Vagina (tissue), 2 donors: ENCODE data around the gene NAV2. TPM values are rescaled to one million over a fixed set of nuclear protein-coding genes. Genes with fewer than 3 reads are reported as not detected.

Source experiments
- DNase-seq, 2 donors: peaks; one replicate each; pipeline ENCODE4 v3.0.0-alpha.2; 2017; ENCODE audit errors: extremely low spot score in 2 of 2
- H3K27ac ChIP-seq: fragments of 200-600 bp; sonication (generic); one replicate; pipeline ENCODE4 v1.5.1; 2019
- H3K27me3 ChIP-seq: fragments of 200-600 bp; sonication (generic); one replicate; pipeline ENCODE4 v1.5.1; 2019
- H3K36me3 ChIP-seq, 2 donors: fragments of 200-600 bp; sonication (generic); one replicate each; pipeline ENCODE4 v1.5.1; 2017 to 2019
- H3K4me1 ChIP-seq: fragments of 200-600 bp; sonication (generic); one replicate; pipeline ENCODE4 v1.5.1; 2019
- H3K4me3 ChIP-seq, 2 donors: fragments of 200-600 bp; sonication (generic); 1 replicate in 1 of 2; 2 replicates in 1 of 2; pipeline ENCODE4 v1.5.1; 2016 to 2019
- H3K9me3 ChIP-seq: fragments of 200-600 bp; sonication (generic); one replicate; pipeline ENCODE4 v1.5.1; 2019
- CTCF ChIP-seq, 3 experiments: fragments of 450-650 bp in 2 of 3; fragments of 200-600 bp in 1 of 3; sonication (generic) in 1 of 3; IDR thresholded peaks; one replicate each; pipeline ENCODE4 v1.5.1; 2017 to 2019; ENCODE audit warnings: antibody characterized with exemption in 3 of 3, mild to moderate bottlenecking in 2 of 3, moderate library complexity in 2 of 3
- POLR2A ChIP-seq, 2 donors: fragments of 450-650 bp; IDR thresholded peaks; one replicate each; pipeline ENCODE4 v1.6.1; 2017; ENCODE audit warnings: antibody characterized with exemption in 2 of 2, mild to moderate bottlenecking in 2 of 2, moderate library complexity in 2 of 2
- POLR2AphosphoS5 ChIP-seq, 2 donors: sonication (generic); formaldehyde crosslinking; IDR thresholded peaks; one replicate each; pipeline ENCODE4 v1.9.0; 2017; ENCODE audit warnings: antibody characterized with exemption in 2 of 2, mild to moderate bottlenecking in 2 of 2, low read depth in 1 of 2; ENCODE audit not compliant: insufficient read depth in 1 of 2
- intact Hi-C: fragments of 100-400 bp; cut with DNase I; formaldehyde crosslinking; loops from one replicate; pipeline ENCODE4 v1.15.1; 2023
- total RNA-seq: library from RNA; depleted of rRNA; stranded (reverse); fragments of >200 nt; gene quantifications from one replicate; pipeline ENCODE4 v1.2.3, GENCODE V29; 2016

NAV2 gene
- total RNA-seq, 1 donor from 2014 or later: 25.3 TPM

- Histone ChIP-seq H3K36me3 (peaks cover 0 to 40% of the 10 kb centered on the region in 2 donors), H3K27ac (no peak overlapping the region)
- intact Hi-C loops: no loop called here
These were observed 374.5 kb downstream of the NAV2 start for GRCh38 chr11:20087118-20087521.

GRCh38 chr11:20088397-20089225, 376.0 kb downstream of the NAV2 start:
- Histone ChIP-seq H3K9me3 (no peaks in the 10 kb centered on the region), H3K4me1 (no peaks in the 10 kb centered on the region), H3K36me3 (peaks cover 0 to 41% of the 10 kb centered on the region in 2 donors), H3K27me3 (no peaks in the 10 kb centered on the region), H3K27ac (no peak overlapping the region), H3K4me3 (no peak overlapping the region)
- intact Hi-C loops: no loop called here
- no peak for DNase-seq
- TF ChIP-seq POLR2A (IDR thresholded peaks at IDR 0.05) (no peak), POLR2AphosphoS5 (IDR thresholded peaks at IDR 0.05; ENCODE audit: insufficient read depth in 1 of 2, low read depth in 1 of 2) (no peak), CTCF (IDR thresholded peaks at IDR 0.05) (no peak)

More at GRCh38 chr11:20087118-20087521, 374.5 kb downstream of the NAV2 start:
- Histone ChIP-seq H3K4me1 (no peaks in the 10 kb centered on the region), H3K27me3 (no peaks in the 10 kb centered on the region), H3K4me3 (no peak overlapping the region), H3K9me3 (no peaks in the 10 kb centered on the region)
- DNase-seq: no peak
- TF ChIP-seq POLR2AphosphoS5 (IDR thresholded peaks at IDR 0.05; ENCODE audit: insufficient read depth in 1 of 2, low read depth in 1 of 2) (no peak), CTCF (IDR thresholded peaks at IDR 0.05) (no peak), POLR2A (IDR thresholded peaks at IDR 0.05) (no peak)

GRCh38 chr11:20089367-20089766, 376.7 kb downstream of the NAV2 start:
- H3K4me3 ChIP-seq: no peak overlapping the region
- H3K9me3 ChIP-seq: no peaks in the 10 kb centered on the region
- intact Hi-C loops: no loop called here
- H3K27me3 ChIP-seq: no peaks in the 10 kb centered on the region
- DNase-seq: no peak
- no peaks in the 10 kb centered on the region for H3K4me1 ChIP-seq
- peaks cover 0 to 39% of the 10 kb centered on the region in 2 donors for H3K36me3 ChIP-seq
- H3K27ac ChIP-seq: no peak overlapping the region
- TF ChIP-seq POLR2AphosphoS5 (IDR thresholded peaks at IDR 0.05; ENCODE audit: insufficient read depth in 1 of 2, low read depth in 1 of 2): no peak
- no peak for TF ChIP-seq POLR2A (IDR thresholded peaks at IDR 0.05)
- no peak for TF ChIP-seq CTCF (IDR thresholded peaks at IDR 0.05)

- no peaks in the 10 kb centered on the region for H3K9me3 ChIP-seq
- no peaks in the 10 kb centered on the region for H3K4me1 ChIP-seq
- H3K36me3 ChIP-seq: peaks cover 0 to 39% of the 10 kb centered on the region in 2 donors
- H3K27ac ChIP-seq: no peak overlapping the region
- intact Hi-C loops: no loop called here
- H3K27me3 ChIP-seq: no peaks in the 10 kb centered on the region
- no peak overlapping the region for H3K4me3 ChIP-seq
- DNase-seq: no peak
- TF ChIP-seq POLR2AphosphoS5 (IDR thresholded peaks at IDR 0.05; ENCODE audit: insufficient read depth in 1 of 2, low read depth in 1 of 2): no peak
- no peak for TF ChIP-seq CTCF (IDR thresholded peaks at IDR 0.05)
- no peak for TF ChIP-seq POLR2A (IDR thresholded peaks at IDR 0.05)
These were observed 377.4 kb downstream of the NAV2 start for GRCh38 chr11:20089796-20090653.
